Activated T-cell treated with anti-CD3 and anti-CD28 coated beads for 4 hours (primary cell): ENCODE results near the gene CDK7.
"Not testable (repeated sequence)": the region's sequence is repeated elsewhere in the genome, so short reads cannot be mapped to it uniquely, and the experiment has no call there.

ENCODE experiments used
- DNase-seq: peaks from one replicate; pipeline ENCODE4 v3.0.0-alpha.2; 2020

The CDK7 gene

DNA sequence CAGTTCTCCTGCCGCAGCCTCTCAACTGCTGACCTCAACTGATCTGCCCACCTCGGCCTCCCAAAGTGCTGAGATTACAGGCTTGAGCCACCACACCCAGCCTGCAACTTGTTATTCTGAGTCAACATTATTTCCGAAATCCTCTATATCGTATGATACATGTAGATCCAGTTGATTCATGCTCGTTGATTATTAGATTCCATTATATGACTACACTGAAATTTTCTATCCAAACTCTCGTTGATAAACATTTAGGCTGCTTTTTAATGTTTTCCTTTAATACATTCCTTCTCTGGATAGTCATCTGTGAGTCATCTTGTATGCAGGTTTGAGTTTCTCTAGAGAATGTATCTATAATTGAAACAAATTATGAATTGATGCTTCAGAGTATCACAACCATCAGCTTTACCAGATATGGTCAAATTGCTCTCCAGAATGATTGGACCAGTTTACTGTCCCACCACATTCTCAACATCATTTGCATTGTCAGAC, 4.1 kb downstream of the CDK7 start:
- no peak for DNase-seq

- DNase-seq = no peak
Measured at GRCh38 chr5:69242215-69242927, 7.7 kb downstream of the CDK7 start.

- no peak for DNase-seq
Measured at GRCh38 chr5:69245031-69245430, 10.3 kb downstream of the CDK7 start.

DNA sequence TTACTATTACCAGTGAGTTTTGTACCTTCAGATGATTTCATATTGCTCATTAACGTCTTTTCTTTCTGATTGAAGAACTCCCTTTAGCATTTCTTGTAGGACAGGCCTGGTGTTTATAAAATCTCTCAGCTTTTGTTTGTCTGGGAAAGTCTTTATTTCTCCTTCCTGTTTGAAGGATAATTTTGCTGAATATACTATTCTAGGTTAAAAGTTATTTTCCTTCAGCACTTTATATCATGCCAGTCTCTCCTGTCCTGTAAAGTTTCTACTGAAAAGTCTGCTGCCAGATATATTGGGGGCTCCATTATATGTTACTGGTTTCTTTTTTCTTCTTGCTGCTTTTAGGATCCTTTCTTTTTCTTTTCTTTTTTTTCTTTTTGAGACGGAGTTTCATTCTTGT, 13.3 kb downstream of the CDK7 start:
- no peak for DNase-seq

- DNase-seq = no peak
Measured at GRCh38 chr5:69250593-69250992, 15.9 kb downstream of the CDK7 start.

GRCh38 chr5:69252437-69252836, 17.8 kb downstream of the CDK7 start:
- DNase-seq = no peak

DNA sequence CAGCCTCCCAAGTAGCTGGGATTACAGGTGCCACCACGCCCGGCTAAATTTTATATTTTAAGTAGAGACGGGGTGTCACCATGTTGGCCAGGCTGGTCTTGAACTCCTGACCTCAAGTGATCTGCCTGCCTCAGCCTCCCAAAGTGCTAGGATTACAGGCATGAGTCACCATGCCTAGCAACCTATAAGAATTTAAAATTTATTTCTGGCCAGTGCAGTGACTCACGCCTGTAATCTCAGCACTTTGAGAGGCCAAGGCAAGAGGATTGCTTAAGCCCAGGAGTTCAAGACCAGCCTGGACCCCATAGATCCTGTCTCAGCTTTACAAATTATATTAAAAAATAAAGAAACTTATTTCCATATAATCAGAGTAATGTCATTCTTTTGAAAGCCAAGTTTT, 21.3 kb downstream of the CDK7 start:
- not testable (repeated sequence) for DNase-seq

GRCh38 chr5:69257577-69257976, 22.9 kb downstream of the CDK7 start:
- DNase-seq = no peak

DNA sequence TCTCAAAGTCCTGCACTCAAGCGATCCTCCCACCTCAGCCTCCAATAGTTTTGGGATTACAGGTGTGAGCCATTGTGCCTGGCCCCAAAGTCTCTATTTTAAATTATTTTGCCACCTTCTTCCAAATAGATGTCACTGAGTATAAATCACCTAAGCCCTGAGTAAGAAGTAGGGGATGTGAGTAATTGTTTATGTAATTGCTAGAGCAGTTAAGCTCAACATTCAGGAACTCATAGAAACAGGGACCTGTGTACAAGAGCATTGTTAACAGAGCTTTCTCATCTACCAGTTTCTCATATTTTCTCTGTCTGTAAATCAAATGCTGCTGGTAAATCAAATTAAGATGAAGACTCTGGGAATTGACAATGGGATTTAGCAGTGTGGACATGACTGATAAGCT, 26.3 kb downstream of the CDK7 start:
- no peak for DNase-seq

- no peak for DNase-seq
Measured at GRCh38 chr5:69265931-69266330, 31.2 kb downstream of the CDK7 start.

GRCh38 chr5:69268899-69269298, 34.2 kb downstream of the CDK7 start:
- no peak for DNase-seq

DNA sequence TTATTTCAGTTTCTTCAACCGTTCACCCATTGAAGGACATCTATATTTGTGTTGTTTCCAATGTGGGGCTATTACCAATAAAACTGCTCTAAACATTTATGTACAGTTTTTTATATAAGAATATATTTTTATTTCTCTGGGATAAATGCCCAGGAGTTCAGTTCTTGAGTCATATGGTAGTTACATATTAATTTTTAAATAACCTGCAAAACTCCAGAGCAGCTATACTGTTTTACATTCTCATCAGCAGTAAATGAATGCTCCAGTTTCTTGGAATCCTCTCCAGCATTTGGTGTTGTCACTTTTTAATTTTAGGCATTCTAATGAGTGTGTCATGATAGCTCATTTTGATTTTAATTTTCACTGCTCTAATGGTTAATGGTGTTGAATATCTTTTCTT, 36.2 kb downstream of the CDK7 start:
- DNase-seq = no peak

DNA sequence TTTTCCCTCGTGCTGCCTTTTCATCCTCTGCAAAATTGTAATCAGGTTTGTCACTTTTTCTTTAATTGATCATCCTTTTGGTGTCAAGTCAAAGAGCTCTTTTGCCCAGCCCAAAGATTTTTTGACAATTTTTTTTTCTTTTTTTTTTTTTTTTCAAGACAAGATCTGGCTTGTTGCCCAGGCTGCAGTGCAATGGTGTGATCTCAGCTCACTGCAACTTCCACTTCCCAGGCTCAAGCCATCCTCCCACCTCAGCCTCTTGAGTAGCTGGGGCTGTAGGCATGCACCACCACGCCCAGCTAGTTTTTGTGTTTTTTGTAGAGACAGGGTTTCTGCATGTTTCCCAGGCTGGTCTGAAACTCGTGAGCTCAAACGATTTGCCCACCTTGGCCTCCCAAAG, 36.7 kb downstream of the CDK7 start:
- DNase-seq = no peak

DNA sequence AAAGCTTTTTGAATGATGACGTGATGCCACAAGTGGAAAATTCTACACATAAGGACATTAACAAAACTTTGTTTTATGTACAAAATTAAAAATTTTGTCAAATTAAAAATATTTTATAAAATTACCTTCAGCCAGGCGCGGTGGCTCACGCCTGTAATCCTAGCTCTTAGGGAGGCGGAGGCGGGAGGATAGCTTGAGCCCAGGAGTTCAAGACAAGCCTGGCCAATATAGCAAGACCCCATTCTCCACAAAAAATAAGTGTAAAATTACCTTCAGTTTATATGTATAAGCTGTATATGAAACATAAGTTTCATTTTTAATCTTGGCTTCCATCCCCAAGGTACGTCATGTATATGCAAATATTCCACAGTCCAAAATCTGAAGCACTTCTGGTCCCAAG, 40.9 kb downstream of the CDK7 start:
- no peak for DNase-seq

GRCh38 chr5:69276422-69277174, 41.9 kb downstream of the CDK7 start:
- DNase-seq = no peak

DNA sequence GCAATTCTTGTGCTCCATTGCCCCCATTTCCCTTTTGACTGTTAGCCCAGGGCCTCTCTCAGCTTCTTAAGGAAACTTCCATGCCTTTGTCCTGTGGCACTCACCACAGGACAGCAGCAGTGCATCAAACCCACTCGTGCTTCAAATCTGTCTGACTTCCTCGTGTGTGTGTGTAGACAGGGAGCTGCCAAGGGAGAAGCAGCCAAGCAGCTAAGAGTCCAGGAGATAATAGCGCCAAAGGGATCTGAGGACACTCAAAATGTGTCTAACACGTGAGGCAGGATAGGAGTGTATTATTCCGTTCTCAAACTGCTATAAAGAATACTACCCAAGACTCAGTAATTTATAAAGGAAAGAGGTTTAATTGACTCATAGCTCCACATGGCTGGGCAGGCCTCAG, 44.8 kb downstream of the CDK7 start:
- no peak for DNase-seq

DNA sequence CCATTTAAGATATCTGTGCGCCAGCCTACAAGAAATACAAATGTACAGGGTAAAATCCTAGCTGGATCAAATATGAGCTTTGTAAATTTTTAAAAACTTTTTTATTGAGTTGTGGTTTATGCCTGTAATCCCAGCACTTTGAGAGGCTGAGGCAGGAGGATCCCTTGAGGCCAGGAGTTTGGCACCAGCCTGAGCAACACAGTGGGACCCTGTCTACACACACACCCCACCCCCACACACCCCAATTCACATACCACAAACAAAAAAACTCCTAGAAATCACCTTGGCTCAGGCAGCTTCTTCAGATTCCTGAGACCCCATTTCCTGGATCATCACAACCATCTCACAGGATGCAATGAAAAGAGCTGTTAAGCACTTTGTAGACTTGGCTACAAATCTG, 46.4 kb downstream of the CDK7 start:
- no peak for DNase-seq

DNA sequence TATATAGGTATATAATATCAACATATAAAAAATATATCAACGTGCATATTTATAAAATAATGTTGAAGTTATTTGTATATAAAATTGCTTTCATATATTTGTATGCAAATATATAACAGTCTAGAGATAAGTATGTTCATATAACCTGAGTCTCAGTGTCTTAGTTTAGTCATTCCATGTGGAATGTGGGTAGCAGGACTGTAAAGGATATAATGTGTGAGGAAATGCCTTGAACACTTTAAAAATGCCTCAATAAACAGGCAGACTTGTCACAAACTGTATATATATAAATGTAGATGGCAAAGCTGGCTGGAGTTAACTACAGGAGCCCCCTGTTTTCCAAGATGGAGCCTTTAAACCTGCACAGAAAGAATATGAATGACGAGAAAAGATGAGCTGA, 49.5 kb downstream of the CDK7 start:
- no peak for DNase-seq

DNA sequence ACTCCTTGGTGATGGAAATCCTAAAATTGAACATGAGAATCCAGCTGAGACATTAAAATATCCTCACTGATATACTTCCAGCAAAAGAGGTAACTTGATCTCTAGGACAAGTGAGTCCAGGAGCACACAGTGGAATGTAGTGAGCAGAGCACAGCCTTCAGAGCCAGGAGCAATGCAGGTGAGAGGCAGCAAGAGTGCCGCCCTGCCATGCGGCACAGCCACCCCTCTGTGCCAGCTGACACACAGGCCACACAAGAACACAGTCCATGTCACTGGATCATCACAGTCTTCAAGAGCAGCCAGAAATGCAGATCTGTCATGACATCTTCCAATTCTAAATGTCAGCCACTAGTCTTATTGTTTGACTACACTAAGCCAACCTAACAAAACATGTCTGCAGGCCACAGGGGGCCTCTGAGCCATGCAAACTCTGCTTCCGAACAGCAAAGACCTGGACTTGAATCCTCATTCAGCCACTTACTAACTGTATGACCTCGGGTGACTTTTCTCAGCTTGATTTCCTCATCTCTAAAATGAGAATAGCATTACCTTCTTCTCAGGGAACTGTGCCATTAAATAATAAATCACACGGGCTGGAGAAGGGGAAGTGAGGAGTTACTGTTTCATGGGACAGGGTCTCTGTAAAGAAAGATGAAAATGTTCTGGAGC, 50.9 kb downstream of the CDK7 start:
- no peak for DNase-seq

- DNase-seq = no peak
Measured at GRCh38 chr5:69288069-69288468, 53.4 kb downstream of the CDK7 start.

GRCh38 chr5:69288688-69289087, 54.0 kb downstream of the CDK7 start:
- DNase-seq = no peak

GRCh38 chr5:69292306-69292705, 57.6 kb downstream of the CDK7 start:
- no peak for DNase-seq

DNA sequence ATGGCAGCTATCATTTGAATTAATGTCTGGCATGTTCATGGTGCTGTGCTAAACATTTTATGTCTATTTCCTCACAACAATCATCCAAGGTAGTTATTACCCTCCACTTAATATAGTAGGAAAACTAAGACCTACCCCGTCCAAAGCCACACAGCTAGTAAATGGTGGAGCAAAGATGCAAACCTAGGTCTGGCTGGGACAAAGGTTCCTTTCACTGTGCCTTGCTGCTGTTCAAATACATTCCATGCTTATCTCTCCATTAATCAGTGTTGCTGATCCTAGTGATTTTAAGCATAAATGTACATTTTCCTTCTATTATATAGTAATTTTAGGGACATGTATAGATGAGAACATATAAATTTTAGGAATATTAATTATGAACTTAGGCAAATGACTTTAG, 59.2 kb downstream of the CDK7 start:
- DNase-seq = no peak
